Fibroblast of lung (primary cell): ENCODE measurements around the gene SIK2. TPM values are rescaled to one million over a fixed set of nuclear protein-coding genes. Genes with fewer than 3 reads are reported as not detected.

Experiments
- DNase-seq, 2 donors: peaks; one replicate each; pipeline versions ENCODE4 v3.0.0 to v3.0.0-alpha.2; 2010; ENCODE audit warnings: low read depth in 2 of 2
- H2AFZ ChIP-seq: 2 replicates; pipeline ENCODE4 v1.5.1; 2012; ENCODE audit warnings: low read length, control low read depth, inconsistent platforms
- H3K27ac ChIP-seq: 2 replicates; pipeline ENCODE4 v1.5.1; 2011; ENCODE audit warnings: low read length, control low read depth; ENCODE audit not compliant: insufficient read depth
- H3K27me3 ChIP-seq: 2 replicates; pipeline ENCODE4 v1.5.1; 2011; ENCODE audit warnings: mild to moderate bottlenecking, low read length; ENCODE audit not compliant: control insufficient read depth, insufficient read depth
- H3K36me3 ChIP-seq: 2 replicates; pipeline ENCODE4 v1.5.1; 2011; ENCODE audit warnings: low read length; ENCODE audit not compliant: control insufficient read depth, insufficient read depth
- H3K4me1 ChIP-seq: 2 replicates; pipeline ENCODE4 v1.5.1; 2011; ENCODE audit warnings: low read length; ENCODE audit not compliant: control insufficient read depth, insufficient read depth; ENCODE audit errors: extremely low read depth
- H3K4me2 ChIP-seq: 2 replicates; pipeline ENCODE4 v1.5.1; 2011; ENCODE audit warnings: low read length, control low read depth; ENCODE audit not compliant: insufficient read depth; ENCODE audit errors: extremely low read depth
- H3K4me3 ChIP-seq, 4 experiments: fragments of 200-600 bp in 1 of 4; sonication (generic) in 1 of 4; replicated peaks in 1 of 4; 2 replicates each; pipeline ENCODE4 v1.5.1; 2011 to 2016; ENCODE audit warnings: low read length in 4 of 4, low read depth in 3 of 4, mild to moderate bottlenecking in 3 of 4, control low read depth in 2 of 4, inconsistent platforms in 1 of 4, mixed read lengths in 1 of 4; ENCODE audit not compliant: insufficient read depth in 1 of 4; ENCODE audit errors: control extremely low read depth in 1 of 4
- H3K79me2 ChIP-seq: 2 replicates; pipeline ENCODE4 v1.5.1; 2012; ENCODE audit warnings: mild to moderate bottlenecking, low read length, inconsistent platforms; ENCODE audit not compliant: control insufficient read depth, insufficient read depth
- H3K9ac ChIP-seq: 2 replicates; pipeline ENCODE4 v1.5.1; 2011; ENCODE audit warnings: mild to moderate bottlenecking, low read length, control low read depth; ENCODE audit not compliant: insufficient read depth
- H3K9me3 ChIP-seq: 2 replicates; pipeline ENCODE4 v1.5.1; 2012; ENCODE audit warnings: low read depth, low read length; ENCODE audit not compliant: control insufficient read depth, insufficient read depth
- H4K20me1 ChIP-seq: 2 replicates; pipeline ENCODE4 v1.5.1; 2011; ENCODE audit warnings: low read length; ENCODE audit not compliant: control insufficient read depth, insufficient read depth; ENCODE audit errors: extremely low read depth
- EZH2 ChIP-seq: IDR thresholded peaks from 2 replicates; pipeline ENCODE4 v1.5.1; 2012; ENCODE audit warnings: low read length, control low read depth, mild to moderate bottlenecking; ENCODE audit errors: missing control alignments
- polyA plus RNA-seq, 2 donors: library from polyadenylated mRNA; depleted of rRNA in 1 of 2; stranded (reverse) in 1 of 2; unstranded in 1 of 2; fragments of >200 nt; gene quantifications; 2 replicates each; pipeline ENCODE4 v1.2.1, GENCODE V29; 2011 to 2012; ENCODE audit warnings: missing spikeins in 1 of 2
- total RNA-seq: library from RNA; depleted of rRNA; stranded (reverse); fragments of >200 nt; gene quantifications from 2 replicates; pipeline ENCODE4 v1.2.1, GENCODE V29; 2014
- TF ChIP-seq, protein P1 (sequence below), 2 donors: IDR thresholded peaks in 1 of 2; conservative IDR thresholded peaks in 1 of 2; 1 replicate in 1 of 2; 2 replicates in 1 of 2; pipeline ENCODE4 v1.5.1; 2011 to 2012; ENCODE audit warnings: low read length in 2 of 2, control low read depth in 1 of 2, inconsistent platforms in 1 of 2, low read depth in 1 of 2, mild to moderate bottlenecking in 1 of 2

The SIK2 gene
- total and polyA plus RNA-seq, 2 donors (not counting 1 experiment from before 2014, with no cell fraction given) = 16.3 to 19.3 TPM

DNA sequence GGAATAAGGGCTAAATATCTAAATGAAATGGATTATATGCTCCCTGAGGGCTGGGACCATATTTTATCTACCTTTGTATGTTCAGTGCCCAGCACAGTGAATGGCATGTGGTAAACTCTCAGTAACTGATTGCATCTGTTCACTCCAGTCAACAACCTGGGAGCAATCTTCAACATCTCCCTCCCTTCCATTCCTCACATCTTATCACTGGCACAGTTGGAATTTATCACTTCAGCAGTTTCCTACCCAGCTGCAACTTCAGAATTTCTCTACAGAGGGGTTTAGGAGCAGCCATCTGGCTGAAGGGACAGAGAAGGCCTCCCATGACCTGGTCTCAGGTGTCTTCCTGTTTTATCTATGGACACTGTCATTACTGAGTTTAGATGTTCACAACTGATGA is 9.8 kb upstream of the SIK2 start:
- Histone ChIP-seq H3K4me2 (no peak overlapping the region), H2AFZ (no peak overlapping the region), H3K4me1 (no peaks in the 10 kb centered on the region), H3K27me3 (no peaks in the 10 kb centered on the region), H3K36me3 (no peaks in the 10 kb centered on the region), H3K79me2 (no peaks in the 10 kb centered on the region), H3K9me3 (no peaks in the 10 kb centered on the region), H3K9ac (no peak overlapping the region), H3K27ac (no peak overlapping the region), H3K4me3 (no peak overlapping the region), H4K20me1 (no peaks in the 10 kb centered on the region)
- no peak for DNase-seq
- TF ChIP-seq, protein P1, sequence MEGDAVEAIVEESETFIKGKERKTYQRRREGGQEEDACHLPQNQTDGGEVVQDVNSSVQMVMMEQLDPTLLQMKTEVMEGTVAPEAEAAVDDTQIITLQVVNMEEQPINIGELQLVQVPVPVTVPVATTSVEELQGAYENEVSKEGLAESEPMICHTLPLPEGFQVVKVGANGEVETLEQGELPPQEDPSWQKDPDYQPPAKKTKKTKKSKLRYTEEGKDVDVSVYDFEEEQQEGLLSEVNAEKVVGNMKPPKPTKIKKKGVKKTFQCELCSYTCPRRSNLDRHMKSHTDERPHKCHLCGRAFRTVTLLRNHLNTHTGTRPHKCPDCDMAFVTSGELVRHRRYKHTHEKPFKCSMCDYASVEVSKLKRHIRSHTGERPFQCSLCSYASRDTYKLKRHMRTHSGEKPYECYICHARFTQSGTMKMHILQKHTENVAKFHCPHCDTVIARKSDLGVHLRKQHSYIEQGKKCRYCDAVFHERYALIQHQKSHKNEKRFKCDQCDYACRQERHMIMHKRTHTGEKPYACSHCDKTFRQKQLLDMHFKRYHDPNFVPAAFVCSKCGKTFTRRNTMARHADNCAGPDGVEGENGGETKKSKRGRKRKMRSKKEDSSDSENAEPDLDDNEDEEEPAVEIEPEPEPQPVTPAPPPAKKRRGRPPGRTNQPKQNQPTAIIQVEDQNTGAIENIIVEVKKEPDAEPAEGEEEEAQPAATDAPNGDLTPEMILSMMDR (conservative IDR thresholded peaks at IDR 0.05 in 1 of 2, IDR thresholded peaks at IDR 0.05 in 1 of 2; ENCODE audit: low read depth in 1 of 2, low read length in 2 of 2) = no peak
- no peak for TF ChIP-seq EZH2

DNA sequence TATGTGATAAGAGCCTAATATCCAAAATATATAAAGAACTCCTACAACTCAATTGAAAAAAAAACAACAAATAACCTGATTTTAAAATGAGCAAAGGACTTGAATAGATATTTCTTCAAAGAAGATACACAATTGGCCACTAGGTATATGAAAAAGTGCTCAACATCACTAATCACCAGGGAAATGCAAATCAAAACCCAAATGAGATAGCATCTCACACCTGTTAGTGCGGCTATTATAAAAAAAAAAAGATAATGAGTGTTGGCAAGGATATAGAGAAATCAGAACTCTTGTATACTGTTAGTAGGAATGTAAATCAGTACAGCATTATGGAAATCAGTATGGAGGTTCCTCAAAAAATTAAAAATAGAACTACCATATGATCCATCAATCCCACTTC is 5.9 kb upstream of the SIK2 start:
- no peaks in the 10 kb centered on the region for H4K20me1 ChIP-seq
- H2AFZ ChIP-seq = no peak overlapping the region

DNA sequence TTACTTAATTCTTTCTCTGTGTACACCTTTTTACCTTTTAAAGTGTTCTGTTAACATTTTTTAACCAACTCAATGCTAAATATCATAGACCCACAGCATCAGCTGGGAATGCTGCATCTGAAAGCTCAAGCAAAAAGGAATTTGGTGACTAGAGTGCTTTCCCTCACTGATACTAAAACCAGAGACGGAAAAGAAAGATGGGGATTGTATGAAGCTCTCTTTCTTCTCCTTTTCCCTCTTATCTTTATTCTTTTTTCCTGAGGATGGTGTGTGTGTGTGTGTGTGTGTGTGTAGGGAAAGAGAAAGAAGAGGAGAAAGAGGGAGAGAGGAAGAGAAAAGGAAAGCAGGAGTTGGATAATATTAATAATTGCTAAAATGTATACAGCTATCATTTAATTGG is 4.1 kb upstream of the SIK2 start:
- H3K4me3 ChIP-seq = peak overlapping the region in 3 of 4 experiments; percentile 5 to 9 (median 7)
- TF ChIP-seq EZH2 = no peak
- TF ChIP-seq, protein P1 (conservative IDR thresholded peaks at IDR 0.05 in 1 of 2, IDR thresholded peaks at IDR 0.05 in 1 of 2; ENCODE audit: low read depth in 1 of 2, low read length in 2 of 2) = no peak
- no peaks in the 10 kb centered on the region for H4K20me1 ChIP-seq
- peak overlapping the region; percentile 43 for H3K27ac ChIP-seq
- H3K27me3 ChIP-seq = no peaks in the 10 kb centered on the region
- no peaks in the 10 kb centered on the region for H3K9me3 ChIP-seq
- peaks cover 7% of the 10 kb centered on the region for H3K79me2 ChIP-seq
- DNase-seq = no peak
- peak overlapping the region; percentile 69 for H2AFZ ChIP-seq
- no peak overlapping the region for H3K9ac ChIP-seq
- H3K4me2 ChIP-seq = peak overlapping the region; percentile 83
- peaks cover 6% of the 10 kb centered on the region for H3K4me1 ChIP-seq
- no peaks in the 10 kb centered on the region for H3K36me3 ChIP-seq

More for the DNA sequence above, 5.9 kb upstream of the SIK2 start:
- TF ChIP-seq, protein P1 (conservative IDR thresholded peaks at IDR 0.05 in 1 of 2, IDR thresholded peaks at IDR 0.05 in 1 of 2; ENCODE audit: low read depth in 1 of 2, low read length in 2 of 2) = no peak
- TF ChIP-seq EZH2 = no peak
- Histone ChIP-seq H3K4me1 (peaks cover 4% of the 10 kb centered on the region), H3K4me3 (no peak overlapping the region), H3K36me3 (no peaks in the 10 kb centered on the region), H3K4me2 (no peak overlapping the region), H3K9me3 (no peaks in the 10 kb centered on the region), H3K27ac (no peak overlapping the region), H3K9ac (no peak overlapping the region), H3K79me2 (no peaks in the 10 kb centered on the region), H3K27me3 (no peaks in the 10 kb centered on the region)
- DNase-seq = no peak
